NCI-H1417 treated with DMSO at 0.1 percent for 48 hours (cell line): ENCODE measurements around the gene SLC38A8.

Source experiments
- DNase-seq: peaks from one replicate; lab custom pipeline; 2025; lab: John Stamatoyannopoulos, UW

SLC38A8 gene

DNA sequence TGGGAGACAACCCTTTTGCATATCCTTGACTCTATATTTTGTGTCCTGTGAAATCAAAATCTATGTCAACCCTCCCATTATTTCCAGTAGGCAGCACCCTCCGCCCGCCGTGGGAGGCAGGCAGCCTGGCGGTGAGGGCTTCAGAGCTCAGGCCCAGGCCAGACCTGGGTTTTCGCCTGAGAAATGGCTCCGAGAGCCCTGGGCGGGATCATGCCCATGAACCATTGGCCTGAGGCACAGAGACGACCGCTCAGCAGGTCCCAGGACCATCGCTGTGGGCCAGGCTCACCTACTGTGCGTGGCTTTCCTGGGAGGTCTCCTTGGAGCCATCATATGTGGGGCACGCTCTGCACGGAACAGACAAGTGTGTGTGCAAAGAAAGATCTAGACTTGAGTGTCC lies 6.3 kb upstream of the SLC38A8 start:
- DNase-seq, result no peak

DNA sequence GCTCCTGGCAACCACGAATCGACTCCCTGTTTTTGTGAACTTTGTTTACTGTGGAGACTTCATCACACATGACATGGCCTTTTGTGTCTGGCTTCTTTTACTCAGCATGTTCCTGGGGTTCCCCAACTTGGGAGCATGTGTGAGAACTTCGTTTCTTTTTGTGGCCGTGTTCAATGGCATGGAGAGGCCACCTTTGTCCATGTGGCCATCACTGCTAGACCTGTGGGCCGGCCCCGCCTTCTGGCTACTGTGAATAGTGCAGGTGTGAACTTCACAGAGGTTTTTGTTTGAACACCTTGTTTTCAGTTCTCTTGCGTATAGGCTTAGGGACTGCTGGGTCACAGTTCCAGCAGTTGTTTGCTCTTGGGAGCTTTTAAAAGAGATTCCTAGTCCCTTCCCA lies 5.7 kb upstream of the SLC38A8 start:
- no peak for DNase-seq

DNA sequence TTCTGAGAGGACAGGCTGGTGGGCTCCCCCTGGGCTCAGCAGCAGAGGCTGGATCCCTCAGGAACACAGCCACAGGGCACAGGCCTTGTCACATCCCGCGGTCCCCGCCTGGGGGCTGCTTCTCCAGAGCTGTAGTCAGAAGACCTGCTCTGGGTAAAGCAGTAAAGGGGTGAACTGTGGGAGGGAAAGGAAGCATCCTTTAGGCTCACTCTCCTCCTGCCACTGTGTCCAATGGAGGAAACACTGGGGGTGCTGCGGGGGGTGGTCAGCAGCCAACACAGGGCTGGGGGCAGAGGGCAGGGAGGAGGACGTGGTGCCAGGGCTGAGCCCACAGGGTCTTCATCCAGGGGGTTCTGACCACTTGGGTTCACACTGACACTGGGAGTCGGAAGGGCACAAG lies 5.0 kb upstream of the SLC38A8 start:
- DNase-seq, result no peak

DNA sequence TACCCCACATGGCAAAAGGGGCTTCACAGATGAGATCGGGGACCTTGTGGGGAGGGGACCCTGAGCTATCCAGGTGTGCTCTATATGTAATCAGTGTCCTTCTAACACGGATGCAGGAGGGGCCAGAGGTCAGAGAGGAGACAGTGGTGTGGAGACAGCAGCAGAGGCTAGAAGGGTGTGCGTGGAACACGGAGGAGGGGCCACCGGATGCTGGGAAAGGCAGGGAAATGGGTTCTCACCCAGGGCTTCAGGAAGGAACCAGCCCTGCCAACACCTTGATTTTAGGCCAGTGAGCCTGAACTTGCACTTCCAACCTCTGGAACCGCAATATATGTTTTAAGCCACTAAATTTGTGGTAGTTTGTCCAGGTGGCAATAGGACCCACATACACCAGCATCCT lies 4.6 kb upstream of the SLC38A8 start:
- no peak for DNase-seq

DNA sequence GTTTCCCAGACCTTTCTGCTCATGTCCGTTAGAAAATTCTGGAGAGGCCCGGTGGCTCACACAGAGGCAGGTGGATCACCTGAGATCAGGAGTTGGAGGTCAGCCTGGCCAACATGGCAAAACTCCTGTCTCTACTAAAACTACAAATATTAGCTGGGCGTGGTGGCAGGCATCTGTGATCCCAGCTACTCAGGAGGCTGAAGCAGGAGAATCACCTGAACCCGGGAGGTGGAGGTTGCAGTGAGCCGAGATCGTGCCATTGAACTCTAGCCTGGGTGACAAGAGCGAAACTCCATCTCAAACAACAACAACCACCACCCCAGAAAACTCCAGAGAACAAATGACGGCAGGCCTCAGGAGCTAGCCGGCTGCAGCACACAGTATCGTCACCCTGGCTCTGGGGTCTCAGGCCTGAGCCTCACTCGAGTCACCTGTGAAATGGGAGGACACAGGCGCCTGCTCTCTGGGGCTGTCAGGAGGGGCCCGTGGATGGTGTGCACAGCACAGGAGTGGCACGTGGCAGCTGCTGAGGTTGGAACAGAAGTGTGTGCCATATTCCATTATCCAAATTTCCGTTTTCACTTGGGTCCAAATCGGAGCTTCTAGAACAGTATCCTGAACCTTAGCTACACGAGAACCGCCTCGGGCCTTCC lies 3.3 kb upstream of the SLC38A8 start:
- DNase-seq, result no peak

DNA sequence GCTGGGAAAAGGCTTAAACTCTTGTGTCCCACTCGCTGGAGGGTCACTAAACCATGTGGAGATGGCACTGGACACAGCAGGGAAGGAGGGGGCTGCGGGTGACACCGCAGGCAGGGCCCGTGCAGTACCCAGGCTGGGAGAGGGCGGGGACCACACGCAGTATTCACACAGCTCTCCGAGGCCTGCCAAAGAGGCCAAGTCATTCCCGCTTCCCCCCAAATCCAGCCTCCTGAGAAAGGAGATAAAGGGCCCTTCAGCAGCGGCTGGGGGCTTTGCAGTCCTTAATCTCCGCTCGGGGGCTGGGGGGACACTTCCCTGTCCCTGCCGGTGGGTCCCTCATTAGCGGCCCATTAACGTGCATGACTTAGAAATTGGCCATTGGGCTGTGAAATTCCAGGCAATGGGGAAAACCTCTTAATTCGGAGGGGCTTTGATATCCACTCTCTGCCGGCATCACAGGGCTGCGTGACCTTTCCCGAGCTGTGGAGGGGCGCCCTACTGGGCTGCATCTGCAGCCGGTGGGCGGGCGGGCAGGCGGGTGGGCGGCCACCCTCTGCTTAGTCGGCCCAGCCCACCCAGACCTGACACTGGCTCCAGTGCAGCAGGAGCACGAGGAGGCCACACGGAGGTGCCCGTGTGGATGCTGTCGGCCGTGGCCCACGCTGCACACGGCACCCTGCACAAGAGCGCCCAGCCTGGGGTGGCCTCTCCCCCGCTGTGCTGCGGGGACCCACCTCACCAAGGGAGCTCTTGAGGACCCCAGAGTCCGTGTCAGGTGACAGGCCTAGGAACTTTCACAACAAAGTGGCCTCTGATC lies 2.6 kb upstream of the SLC38A8 start:
- no peak for DNase-seq

DNA sequence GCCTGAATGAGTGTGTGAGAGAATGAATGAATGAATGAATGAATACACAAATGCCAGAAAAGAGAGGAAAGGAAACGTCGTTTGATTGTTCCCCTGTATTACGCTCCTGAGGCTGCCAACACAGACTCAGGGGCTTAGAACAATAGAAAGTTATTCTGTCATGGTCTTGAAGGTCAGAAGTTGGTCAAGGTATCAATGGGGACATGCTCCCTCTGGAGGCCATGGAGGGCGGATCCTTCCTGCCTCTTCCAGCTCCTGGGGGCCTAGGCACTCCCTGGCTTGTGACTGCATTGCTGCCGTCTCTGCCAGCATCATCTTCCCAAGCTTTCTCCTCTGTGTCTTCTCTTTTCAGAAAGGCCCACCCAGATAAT lies 1.5 kb upstream of the SLC38A8 start:
- no peak for DNase-seq

DNA sequence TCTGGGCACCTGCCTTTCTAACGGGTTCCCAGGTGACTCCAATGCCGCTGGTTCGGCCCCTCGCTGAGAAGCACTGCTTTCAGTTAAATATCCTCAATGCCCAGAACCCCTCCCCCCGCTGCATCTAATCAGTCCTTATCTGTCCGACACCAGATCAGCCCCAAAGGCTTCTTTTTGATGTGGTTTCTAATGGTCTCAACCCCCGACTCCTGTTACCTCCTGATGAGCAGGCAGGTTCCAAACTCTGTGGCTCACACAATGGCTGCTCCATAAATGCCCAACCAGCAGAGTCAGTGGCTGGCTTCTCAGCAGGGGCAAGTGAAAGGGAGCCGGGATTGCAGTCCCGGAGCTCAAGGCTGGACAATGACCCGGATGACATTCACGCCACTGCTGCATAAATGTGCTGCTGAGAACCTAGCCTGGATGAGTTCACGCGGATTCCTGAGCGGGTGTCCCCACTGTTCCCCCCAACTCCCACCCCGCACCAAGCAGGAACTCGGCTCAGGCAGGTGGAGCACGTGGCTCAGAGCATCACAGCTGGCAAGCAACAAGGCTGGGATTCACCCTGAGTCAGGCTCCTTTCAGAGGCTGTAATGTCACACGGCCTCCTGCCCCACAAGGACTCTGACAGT lies 1.0 kb upstream of the SLC38A8 start:
- DNase-seq, result no peak

DNA sequence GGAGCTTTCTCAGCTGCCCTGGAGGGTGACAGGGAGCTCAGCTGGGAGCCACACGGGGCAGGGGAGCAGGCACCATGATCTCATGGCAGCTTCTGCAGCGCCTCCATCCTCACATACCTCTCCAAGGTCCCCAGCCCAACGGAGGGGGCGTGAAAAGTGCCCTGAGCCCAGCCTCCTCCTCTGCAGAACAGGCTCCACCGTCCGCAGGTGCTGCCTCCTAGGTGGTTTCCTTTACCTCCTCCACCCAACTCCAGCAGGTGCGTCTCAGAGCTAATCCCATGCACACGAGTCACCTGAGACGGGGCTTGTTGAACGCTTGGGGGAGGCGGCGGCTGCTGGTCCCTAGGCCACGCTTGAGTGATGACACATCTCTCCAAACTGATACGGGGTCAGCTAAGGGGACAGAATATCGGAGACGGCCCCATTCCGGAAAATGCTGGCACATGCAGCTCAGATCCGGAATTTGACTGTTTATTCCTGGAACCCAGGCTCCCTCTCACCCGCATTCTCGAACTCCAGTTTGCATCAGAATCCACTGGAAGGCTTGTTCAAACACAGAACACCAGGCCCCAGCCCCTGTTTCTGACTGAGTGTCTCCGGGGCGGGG lies 387 bp upstream of the SLC38A8 start:
- no peak for DNase-seq

DNA sequence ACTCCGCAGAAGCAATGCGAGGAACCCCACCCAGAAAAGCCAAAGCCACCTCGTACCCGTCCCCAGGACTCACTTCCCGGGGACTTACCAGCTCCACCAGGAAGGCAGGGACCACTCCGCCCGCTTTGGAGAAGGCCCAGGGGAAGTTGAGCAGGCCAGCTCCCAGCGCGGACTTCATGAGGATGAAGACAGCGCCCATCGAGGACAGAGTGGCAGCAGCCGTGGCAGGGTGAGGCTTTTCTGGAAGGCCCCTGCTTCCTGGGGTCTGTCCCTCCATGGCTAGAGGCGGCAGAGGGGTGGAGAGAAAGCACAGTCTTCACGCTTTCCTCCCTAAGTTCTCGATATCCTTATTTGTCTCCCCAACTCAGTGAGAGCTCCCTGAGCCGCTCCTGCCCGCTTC lies 714 bp downstream of the SLC38A8 start:
- no peak for DNase-seq

DNA sequence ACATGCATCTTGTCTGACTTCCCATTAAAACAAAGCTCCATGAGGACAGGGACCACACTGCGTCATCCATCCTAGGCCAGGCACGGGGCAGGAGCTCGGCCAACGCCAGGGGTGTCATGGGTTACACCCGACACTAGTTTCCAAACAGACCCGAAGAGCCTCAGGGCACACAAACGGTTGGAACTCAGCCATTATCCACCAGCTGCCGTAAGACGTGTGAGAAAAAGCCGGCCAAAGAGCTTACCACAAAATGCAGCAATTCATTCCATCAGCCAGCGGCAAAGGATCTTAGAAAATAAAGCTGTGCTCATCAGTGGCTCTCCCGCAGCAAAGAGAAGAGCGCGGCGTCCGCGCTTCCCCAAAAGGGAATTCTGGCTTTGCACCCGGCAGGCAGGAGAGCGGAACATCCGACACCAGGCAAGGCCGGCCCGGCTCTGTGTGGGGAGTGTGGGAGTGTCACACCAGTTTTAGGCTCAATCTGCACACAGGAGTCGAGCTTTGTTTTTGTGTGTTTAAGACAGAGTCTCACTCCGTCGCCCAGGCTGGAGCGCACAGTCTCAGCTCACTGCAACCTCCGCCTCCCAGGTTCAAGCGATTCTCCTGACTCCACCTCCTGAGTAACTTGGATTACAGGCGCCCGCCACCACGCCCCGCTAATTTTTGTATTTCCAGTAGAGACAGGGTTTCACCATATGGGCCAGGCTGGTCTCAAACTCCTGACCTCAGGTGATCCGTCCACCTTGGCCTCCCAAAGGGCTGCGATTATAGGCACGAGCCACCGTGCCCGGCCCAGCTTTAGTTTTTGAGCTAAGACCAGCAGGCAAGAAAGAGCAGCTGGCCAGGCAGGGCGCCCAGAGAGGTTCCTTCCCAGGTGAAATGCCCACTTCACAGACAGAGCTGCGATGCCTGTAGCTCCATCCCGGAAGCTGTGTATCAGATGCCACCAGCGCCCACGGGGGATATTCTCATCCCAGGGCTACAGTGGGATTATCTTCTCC lies 1.5 kb downstream of the SLC38A8 start:
- no peak for DNase-seq

DNA sequence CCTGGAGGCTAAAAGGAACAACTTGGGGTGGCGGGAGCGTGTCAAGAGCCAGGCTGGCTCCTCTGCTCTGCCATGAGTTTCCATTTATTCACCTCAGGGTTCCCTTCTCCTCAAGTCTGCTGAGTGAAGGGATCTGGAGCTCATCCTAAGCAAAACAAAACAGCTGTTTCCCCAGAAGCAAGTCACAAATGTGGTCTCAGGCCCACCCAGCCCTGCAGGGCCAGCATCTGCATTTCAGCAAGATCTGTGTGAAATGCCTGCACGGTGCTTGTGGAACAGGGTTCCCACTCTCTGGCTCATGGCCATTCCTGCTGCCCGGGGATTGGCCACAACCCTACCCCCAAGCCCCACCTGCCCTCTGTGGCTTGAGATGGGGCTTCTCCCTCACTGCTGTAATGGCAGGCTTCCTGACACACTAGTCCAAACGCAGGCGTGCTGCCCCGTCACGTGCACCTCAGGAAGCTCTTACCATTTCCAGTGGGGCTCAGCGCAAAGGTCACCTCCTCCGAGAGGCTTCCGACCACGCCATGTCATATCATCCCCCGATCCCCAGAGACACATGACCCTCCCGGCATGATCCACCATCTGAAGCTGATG lies 2.3 kb downstream of the SLC38A8 start:
- DNase-seq, result no peak

DNA sequence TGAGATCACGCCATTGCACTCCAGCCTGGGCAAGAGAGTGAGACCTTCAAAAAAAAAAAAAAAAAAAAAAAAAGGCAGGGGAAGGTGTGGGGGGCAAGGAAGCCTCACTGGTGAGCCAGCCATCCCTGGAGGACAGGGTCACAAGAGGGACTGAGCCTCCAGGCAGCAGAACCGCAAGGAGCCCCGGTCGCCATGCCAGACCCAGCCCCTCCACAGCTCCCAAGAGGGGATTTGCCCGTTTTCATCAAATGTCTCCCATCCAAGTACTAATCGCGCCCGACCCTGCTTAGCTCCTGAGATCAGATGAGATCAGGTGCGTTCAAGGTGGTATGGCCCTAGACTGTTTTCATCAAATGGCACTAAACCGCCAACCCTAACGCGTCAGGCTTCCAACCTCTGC lies 2.9 kb downstream of the SLC38A8 start:
- no peak for DNase-seq

DNA sequence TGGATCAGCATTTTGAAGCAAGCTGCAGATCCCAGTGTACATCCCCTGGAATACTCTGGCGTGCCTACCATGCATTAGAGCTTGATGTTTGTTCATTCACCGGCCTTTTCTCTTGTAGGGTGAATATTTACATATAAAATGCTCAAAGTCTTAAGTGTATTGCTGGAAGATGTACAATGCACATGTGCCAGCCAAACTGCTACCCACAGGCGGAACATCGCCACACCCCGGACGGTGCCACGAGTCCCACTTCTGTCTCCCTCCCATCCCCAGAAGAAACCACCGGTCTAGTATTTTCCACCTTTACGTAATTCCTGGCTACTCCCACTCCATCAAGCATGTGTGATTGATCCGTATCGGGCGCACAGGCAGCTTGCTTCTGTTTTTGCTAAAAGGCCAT lies 4.1 kb downstream of the SLC38A8 start:
- no peak for DNase-seq

DNA sequence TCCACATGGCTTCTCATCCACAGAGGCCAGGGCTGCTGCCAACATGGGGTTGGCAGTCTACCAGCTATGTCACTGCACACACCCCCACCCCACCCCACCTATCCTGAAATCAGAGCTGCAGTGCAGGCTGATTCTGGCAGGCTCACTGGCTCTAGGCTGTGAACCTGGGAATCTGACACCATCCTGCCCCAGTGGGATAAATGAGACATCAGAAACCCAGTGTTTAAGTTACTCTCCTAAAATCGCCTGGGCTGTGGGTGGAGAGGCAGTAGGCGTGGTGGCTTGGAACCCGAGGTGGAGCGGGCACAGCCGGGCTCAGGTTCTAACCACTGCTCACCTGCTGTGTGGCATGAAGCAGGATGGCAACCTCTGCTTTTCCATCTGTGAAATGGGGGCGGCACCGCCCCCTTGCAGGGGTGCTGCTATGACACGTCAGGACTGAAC lies 5.6 kb downstream of the SLC38A8 start:
- DNase-seq, result no peak

DNA sequence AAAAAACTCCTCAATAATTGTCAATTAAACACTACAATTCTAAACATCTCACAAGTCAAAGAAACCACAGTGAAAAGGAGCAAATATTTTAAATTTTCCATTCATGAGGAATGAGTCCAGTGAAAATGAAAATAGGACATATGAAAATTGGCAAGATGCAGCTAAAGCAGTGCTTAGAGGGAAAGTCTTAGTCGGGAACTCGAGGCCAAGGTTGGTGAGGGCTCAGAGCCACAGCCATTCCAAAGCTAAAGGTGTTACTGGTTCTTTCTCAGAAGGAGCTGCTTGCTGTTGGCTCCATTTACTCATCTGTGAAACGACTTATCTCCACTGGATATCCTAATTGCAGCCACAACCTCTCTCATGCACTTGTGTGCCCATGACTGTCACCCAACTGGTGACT lies 6.5 kb downstream of the SLC38A8 start:
- no peak for DNase-seq

DNA sequence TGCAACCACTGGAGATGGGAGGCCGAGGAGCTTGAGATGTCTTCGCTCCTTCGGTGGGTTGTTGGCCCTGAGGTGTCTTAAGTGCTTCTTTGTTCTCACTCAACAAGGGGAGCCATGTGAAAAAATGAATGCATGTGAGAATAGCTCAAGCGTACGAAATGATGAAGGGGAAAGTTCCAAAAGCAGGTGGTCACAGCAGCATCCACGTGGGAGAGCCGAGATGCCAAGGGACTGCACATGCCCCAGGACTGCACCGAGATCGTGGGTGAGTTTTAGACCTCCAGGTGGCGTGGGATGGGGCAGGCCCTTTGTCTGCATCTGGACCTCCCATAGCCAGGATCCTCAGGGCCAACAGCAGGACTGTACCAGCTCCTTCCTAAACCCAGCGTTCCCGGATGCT lies 8.1 kb downstream of the SLC38A8 start:
- DNase-seq, result no peak

DNA sequence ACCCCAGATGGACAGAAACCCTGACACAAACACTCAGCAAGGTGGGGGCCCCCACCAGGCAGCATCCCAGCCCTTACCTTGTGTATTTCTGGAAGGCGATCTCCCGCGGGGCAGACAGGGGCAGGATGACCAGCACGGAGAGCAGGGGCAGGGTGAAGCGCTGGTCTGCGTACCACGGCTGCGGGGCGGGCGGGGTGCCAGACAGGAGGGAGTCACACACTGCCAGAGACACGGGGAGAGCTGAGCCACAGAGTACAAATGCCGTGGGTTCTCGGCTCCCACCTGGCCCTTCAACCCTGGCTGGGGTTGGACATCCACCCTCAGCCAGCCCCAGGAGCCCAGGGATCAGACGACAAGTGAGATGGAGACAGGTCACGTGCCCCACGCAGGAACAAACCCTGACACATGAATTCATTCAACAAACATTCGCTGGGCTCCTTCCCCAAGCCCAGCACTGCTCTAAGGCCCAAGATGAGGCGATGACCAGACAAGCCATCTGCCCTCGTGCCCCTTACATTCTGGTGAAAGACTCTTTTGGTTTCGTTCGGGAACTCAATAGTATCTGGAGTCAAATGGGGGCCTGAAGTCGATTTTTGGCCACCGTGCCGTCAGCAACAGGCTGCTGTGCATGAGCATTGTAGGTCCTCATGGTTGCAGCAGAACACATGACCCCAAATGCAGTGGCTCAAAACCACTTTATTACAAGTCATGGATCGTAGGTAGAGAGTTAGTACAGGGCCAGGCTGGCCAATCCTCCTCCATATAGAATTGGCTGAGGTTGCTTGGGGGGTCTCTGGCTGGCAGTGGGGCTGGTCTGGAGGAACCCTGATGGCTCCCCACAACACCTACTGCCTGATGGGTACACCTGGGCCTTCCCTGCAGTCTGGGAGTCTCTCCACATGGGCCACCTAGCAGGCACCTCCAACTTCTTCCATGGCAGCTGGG lies 9.1 kb downstream of the SLC38A8 start:
- no peak for DNase-seq

DNA sequence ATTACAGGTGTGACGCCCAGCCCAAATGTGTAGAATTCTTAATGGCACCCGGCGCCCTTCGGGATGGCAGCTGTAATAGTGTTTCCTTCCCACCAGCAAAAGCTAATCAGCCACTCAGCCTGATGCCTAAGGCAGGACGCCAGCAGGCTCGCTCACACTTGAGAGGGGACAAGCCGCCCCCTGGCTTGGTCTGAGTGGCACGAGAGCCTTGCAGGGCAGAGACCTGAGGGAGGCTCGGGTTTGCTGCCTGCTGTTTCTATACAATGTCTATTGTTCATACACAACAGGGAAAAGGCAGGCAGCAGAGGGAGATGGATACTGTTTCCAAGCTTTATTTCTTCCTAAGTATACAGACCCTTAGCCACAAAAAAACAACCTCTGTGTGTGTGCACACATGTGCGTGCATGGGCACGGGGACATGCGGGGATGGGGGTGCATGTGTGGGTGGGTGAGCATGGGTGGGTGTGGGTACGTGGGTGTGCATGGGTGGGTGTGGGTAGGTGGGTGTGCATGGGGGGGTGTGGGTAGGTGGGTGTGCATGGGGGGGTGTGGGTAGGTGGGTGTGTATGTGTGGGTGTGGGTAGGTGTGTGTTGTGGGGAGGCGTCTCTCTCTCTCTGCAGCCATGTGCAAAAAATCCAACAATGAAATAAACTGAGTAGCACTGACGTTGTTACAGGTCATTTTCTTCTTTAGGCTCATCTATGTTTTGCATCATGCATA lies 10.0 kb downstream of the SLC38A8 start:
- no peak for DNase-seq
